ENCODE measurements around the gene PEX7. TPM values are rescaled to one million over a fixed set of nuclear protein-coding genes. Genes with fewer than 3 reads are reported as not detected.

Gene PEX7
- total and polyA plus RNA-seq, 2 of the 8 experiments (the other 6 are each of a cell fraction or from before 2014, with no cell fraction given), result 6.4 to 11.0 TPM

DNA sequence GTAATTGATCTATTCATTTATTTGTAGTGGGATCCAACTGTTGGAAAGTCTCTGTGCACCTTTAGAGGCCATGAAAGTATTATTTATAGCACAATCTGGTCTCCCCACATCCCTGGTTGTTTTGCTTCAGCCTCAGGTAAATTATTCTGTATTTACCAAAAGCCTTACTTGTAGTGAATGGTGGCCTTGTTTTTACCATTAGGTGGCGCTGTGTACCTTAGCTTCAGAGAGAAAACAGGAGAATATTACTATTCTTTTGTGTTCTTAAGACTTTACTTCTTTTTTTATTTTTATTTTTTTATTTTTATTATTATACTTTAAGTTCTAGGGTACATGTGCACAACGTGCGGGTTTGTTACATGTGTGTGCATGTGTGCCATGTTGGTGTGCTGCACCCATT is 23.7 kb downstream of the PEX7 start:
- Histone ChIP-seq H3K27me3 (replicated peaks in 1 of 4; ENCODE audit: control insufficient read depth in 3 of 4, extremely low read depth in 1 of 4, insufficient read depth in 3 of 4, low read length in 3 of 4) (no peaks in the 10 kb centered on the region), H3K23me2 (ENCODE audit: low read depth, low read length) (no peaks in the 10 kb centered on the region), H3K56ac (replicated peaks; ENCODE audit: insufficient read length, low read depth, low read length) (no peak overlapping the region), H4K5ac (ENCODE audit: insufficient read length, low read depth, low read length) (no peak overlapping the region), H3K23ac (ENCODE audit: insufficient read length) (no peak overlapping the region), H3K27ac (ENCODE audit: low read depth, low read length) (no peak overlapping the region), H2AK5ac (ENCODE audit: low read depth, low read length) (no peak overlapping the region), H4K8ac (ENCODE audit: extremely low read depth, insufficient read depth, low read length) (no peak overlapping the region), H3K4me2 (ENCODE audit: insufficient read depth in 1 of 2, low read depth in 2 of 2, low read length in 2 of 2) (no peak overlapping the region), H3K9me3 (ENCODE audit: insufficient read depth in 2 of 2, low read depth in 1 of 2, low read length in 1 of 2) (no peaks in the 10 kb centered on the region), H3K4me1 (replicated peaks in 1 of 4; ENCODE audit: control insufficient read depth in 3 of 4, insufficient read depth in 4 of 4, low read length in 3 of 4) (no peaks in the 10 kb centered on the region), H2BK12ac (ENCODE audit: low read depth, low read length) (no peak overlapping the region), H2BK15ac (ENCODE audit: low read length) (no peak overlapping the region), H3K79me1 (ENCODE audit: low read depth, low read length) (no peaks in the 10 kb centered on the region; the same call in 1 of the 2 replicates), H3K14ac (ENCODE audit: insufficient read length) (no peak overlapping the region), H3K4me3 (ENCODE audit: extremely low read depth in 1 of 4, insufficient read depth in 2 of 4, low read depth in 3 of 4, low read length in 4 of 4) (no peak overlapping the region), H4K20me1 (replicated peaks in 1 of 2; ENCODE audit: control insufficient read depth in 1 of 2, insufficient read depth in 2 of 2, low read length in 2 of 2) (peaks cover 0 to 4% of the 10 kb centered on the region in 2 experiments), H2AFZ (ENCODE audit: low read length) (no peak overlapping the region), H3K18ac (ENCODE audit: extremely low read depth, low read length) (no peak overlapping the region), H2BK20ac (ENCODE audit: low read length) (no peak overlapping the region), H3K4ac (replicated peaks; ENCODE audit: insufficient read length, low read depth, low read length) (no peak overlapping the region), H3K79me2 (ENCODE audit: control insufficient read depth in 1 of 2, insufficient read depth in 2 of 2, low read length in 2 of 2) (no peaks in the 10 kb centered on the region; a peak in 1 of 4 replicates), H2BK5ac (ENCODE audit: low read depth, low read length) (no peak overlapping the region), H4K91ac (replicated peaks; ENCODE audit: insufficient read length, low read length) (no peak overlapping the region), H2BK120ac (replicated peaks; ENCODE audit: low read depth, low read length) (no peak overlapping the region), H3K36me3 (ENCODE audit: control insufficient read depth in 2 of 4, insufficient read depth in 4 of 4, low read length in 3 of 4) (peaks cover 0 to 2% (median 0%) of the 10 kb centered on the region in 4 experiments; a peak in 3 of 8 replicates), H3K9ac (replicated peaks in 1 of 4; ENCODE audit: extremely low read depth in 1 of 4, low read depth in 3 of 4, low read length in 3 of 4) (no peak overlapping the region)
- FAIRE-seq (no peak), DNase-seq (ENCODE audit: low read depth in 1 of 2, low spot score in 2 of 2) (no peak)
- 51% methylated on average over 3 of the region's 3 CpGs; no CpG with 5 or more reads in 1 of the 2 experiments for WGBS, 2 experiments (ENCODE audit: extremely low coverage in 1 of 2, insufficient coverage in 1 of 2, insufficient read length in 1 of 2, insufficient replicate concordance in 2 of 2, low coverage in 1 of 2, low lambda C conversion rate in 2 of 2, missing lambda C conversion rate in 1 of 2)
- POLR2A ChIA-PET (ENCODE audit: partially characterized antibody), result interaction anchor here (1.3 kb wide), 1 partner anchor 17 kb away, joined by 3 read pairs; no protein-coding TSS in a partner anchor
- CTCF ChIA-PET (ENCODE audit: partially characterized antibody), result interaction anchor here (0.6 to 4.5 kb wide), 25 partner anchors 9 to 803 kb away, joined by 3 to 36 read pairs (median 4); partner anchors contain the start of genes PEX7 and SLC35D3
- TF ChIP-seq RAD21 (IDR thresholded peaks at IDR 0.05 in 1 of 2, conservative IDR thresholded peaks at IDR 0.05 in 1 of 2; ENCODE audit: low read depth in 2 of 2, low read length in 2 of 2), result peak; percentile 73 to 76
- TF ChIP-seq, protein P1, sequence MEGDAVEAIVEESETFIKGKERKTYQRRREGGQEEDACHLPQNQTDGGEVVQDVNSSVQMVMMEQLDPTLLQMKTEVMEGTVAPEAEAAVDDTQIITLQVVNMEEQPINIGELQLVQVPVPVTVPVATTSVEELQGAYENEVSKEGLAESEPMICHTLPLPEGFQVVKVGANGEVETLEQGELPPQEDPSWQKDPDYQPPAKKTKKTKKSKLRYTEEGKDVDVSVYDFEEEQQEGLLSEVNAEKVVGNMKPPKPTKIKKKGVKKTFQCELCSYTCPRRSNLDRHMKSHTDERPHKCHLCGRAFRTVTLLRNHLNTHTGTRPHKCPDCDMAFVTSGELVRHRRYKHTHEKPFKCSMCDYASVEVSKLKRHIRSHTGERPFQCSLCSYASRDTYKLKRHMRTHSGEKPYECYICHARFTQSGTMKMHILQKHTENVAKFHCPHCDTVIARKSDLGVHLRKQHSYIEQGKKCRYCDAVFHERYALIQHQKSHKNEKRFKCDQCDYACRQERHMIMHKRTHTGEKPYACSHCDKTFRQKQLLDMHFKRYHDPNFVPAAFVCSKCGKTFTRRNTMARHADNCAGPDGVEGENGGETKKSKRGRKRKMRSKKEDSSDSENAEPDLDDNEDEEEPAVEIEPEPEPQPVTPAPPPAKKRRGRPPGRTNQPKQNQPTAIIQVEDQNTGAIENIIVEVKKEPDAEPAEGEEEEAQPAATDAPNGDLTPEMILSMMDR (IDR thresholded peaks at IDR 0.05; ENCODE audit: control extremely low read depth in 1 of 3, insufficient read depth in 1 of 3, low read depth in 1 of 3, low read length in 3 of 3), result peak in 2 of 3 experiments; percentile 49 to 63; a peak in 2 of 4 replicates
- TF ChIP-seq, protein P2, sequence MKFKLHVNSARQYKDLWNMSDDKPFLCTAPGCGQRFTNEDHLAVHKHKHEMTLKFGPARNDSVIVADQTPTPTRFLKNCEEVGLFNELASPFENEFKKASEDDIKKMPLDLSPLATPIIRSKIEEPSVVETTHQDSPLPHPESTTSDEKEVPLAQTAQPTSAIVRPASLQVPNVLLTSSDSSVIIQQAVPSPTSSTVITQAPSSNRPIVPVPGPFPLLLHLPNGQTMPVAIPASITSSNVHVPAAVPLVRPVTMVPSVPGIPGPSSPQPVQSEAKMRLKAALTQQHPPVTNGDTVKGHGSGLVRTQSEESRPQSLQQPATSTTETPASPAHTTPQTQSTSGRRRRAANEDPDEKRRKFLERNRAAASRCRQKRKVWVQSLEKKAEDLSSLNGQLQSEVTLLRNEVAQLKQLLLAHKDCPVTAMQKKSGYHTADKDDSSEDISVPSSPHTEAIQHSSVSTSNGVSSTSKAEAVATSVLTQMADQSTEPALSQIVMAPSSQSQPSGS (IDR thresholded peaks at IDR 0.05; ENCODE audit: low read length), result no peak
- no peak for TF ChIP-seq RXRA (IDR thresholded peaks at IDR 0.05; ENCODE audit: insufficient read depth, low read depth, low read length)

All from H1 (cell line).